AG10803 (cell line): ENCODE data around the gene FOXE3.

Experiments
- DNase-seq: peaks from one replicate; pipeline ENCODE4 v3.0.0; 2010; ENCODE audit warnings: low read depth
- H3K4me3 ChIP-seq: 2 replicates; pipeline ENCODE4 v1.5.1; 2011; ENCODE audit warnings: mild to moderate bottlenecking, low read length, control low read depth
- TF ChIP-seq, protein P1 (sequence below): conservative IDR thresholded peaks from 2 replicates; pipeline ENCODE4 v1.5.1; 2011; ENCODE audit warnings: mild to moderate bottlenecking, low read length, control low read depth, inconsistent platforms

Gene FOXE3

GRCh38 chr1:47423872-47424271 lies 7.8 kb downstream of the FOXE3 start:
- TF ChIP-seq, protein P1, sequence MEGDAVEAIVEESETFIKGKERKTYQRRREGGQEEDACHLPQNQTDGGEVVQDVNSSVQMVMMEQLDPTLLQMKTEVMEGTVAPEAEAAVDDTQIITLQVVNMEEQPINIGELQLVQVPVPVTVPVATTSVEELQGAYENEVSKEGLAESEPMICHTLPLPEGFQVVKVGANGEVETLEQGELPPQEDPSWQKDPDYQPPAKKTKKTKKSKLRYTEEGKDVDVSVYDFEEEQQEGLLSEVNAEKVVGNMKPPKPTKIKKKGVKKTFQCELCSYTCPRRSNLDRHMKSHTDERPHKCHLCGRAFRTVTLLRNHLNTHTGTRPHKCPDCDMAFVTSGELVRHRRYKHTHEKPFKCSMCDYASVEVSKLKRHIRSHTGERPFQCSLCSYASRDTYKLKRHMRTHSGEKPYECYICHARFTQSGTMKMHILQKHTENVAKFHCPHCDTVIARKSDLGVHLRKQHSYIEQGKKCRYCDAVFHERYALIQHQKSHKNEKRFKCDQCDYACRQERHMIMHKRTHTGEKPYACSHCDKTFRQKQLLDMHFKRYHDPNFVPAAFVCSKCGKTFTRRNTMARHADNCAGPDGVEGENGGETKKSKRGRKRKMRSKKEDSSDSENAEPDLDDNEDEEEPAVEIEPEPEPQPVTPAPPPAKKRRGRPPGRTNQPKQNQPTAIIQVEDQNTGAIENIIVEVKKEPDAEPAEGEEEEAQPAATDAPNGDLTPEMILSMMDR: no peak
- DNase-seq: no peak

GRCh38 chr1:47424336-47424982 lies 8.4 kb downstream of the FOXE3 start:
- DNase-seq: peak; percentile 61
- TF ChIP-seq, protein P1: peak; percentile 79
- H3K4me3 ChIP-seq: no peak overlapping the region

More at GRCh38 chr1:47423872-47424271, 7.8 kb downstream of the FOXE3 start:
- no peak overlapping the region for H3K4me3 ChIP-seq

DNA sequence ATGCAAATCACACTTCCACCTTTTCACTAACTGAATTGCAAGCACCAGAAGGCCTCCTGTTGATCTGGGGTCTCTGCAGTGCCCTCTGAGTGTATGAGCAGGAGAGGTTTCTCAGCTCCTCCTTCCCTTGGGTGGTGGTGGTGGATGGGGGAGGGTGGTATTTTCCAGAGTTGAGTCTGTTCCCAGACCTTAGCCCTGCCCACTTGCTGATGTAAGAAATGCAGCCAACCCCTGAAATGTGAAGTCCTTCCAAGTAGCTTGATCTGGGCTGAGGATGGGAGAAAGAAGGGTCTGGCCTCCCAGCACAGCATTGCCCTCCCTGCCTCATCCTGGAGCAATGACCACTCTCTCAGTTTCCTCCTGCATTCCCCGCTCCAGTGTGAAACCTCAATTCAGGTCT lies 15.4 kb downstream of the FOXE3 start:
- peak; percentile 78 for DNase-seq
- TF ChIP-seq, protein P1: no peak
- no peak overlapping the region for H3K4me3 ChIP-seq

DNA sequence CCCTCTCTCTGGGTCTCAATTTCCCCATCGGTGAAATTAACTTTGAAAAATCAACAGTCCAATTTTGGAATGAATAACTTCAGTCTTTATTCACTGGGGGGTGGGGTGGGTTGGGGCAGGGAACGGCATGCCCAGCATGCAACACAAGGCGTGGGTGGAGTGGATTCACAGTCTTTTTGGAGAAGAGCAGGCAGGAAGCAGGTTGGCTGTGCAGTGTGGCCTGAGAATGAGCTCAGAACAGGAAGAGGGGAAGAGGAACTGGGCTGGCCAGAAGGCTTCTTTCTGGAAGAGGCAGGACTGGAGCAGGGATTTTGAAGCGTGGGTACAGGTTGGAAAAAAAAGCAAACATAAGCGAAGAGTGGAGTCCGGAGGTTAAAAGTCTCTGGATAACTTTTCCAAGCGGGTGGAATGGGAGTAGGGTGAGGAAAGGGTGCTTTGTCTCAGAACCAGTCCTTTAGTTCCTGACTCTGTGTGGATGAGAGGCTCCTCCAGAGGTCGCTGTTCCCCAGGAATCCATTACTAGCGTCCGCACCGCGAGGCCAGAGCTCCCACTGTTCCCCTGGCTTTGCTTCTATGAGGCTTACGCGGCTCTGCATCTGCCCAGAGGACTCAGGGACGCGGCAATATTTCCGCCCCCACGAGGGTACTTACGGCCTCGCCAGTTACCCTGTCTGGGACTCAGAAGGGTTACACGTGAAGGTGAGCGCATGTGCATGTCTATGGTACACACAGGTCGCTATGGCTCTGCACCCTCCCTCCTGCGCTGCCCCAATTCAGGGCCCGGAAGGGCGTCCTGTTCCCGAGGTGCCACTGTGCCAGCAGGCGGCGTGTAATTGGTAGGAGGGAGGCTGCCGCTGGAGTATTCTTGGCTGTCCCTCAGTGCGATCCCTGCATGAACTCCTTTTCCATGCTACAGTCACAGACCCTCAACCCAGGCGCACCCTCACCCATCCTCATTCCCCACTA lies 16.3 kb downstream of the FOXE3 start:
- peak overlapping the region; percentile 39 for H3K4me3 ChIP-seq
- DNase-seq: peak; percentile 72
- TF ChIP-seq, protein P1: peak; percentile 87

DNA sequence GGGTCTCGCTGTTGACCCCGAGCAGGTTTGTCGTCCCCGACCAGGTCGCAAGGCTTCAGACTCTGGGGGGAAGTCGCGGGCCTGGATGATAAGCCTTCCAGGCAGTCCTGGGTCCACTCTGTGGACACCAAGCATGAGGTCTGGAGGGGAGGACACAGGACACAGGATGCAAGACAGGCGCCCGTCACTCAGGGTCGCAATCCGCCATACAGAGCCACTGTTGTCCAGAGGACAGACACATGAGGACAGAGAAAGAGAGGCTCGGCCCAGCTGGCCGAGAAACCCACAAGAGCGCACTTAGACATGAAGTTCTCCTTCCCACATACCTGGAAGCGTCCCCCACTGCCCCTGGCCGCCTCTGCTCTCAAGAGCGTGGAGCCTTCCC lies 16.9 kb downstream of the FOXE3 start:
- H3K4me3 ChIP-seq: peak overlapping the region; percentile 39; the same call in 1 of the 2 replicates
- TF ChIP-seq, protein P1: no peak
- DNase-seq: no peak

DNA sequence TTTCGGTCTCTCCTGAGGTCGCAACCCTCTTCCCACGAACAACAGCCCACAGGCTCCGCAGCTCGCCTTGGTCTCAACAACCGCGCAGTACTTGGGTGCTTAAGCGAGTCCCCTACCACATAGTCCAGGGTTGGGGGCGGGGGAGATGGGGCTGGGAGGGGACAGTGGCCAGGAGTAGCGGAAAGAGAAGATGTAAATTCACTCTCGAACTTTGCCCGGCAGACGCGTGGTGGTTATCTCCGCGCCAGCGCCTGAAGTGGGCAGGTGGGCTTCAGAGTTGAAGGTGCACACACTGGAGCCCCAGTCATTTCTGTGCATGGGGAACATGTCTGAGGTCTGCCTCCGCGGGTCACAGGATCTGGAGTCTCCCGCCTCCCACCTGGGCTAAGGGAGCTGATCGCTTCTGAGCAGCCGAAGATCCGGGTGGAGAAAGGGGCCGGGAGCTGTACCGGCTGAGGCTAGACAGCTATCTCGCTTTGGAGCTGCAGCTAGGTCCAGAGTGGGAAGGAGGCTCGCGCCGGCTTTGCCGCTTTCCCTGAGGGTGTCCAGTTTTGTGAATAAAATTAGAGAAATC lies 17.5 kb downstream of the FOXE3 start:
- TF ChIP-seq, protein P1: no peak
- H3K4me3 ChIP-seq: peak overlapping the region; percentile 31
- no peak for DNase-seq
